ENCODE data around the gene SYNC.

- TF ChIP-seq, protein P1, sequence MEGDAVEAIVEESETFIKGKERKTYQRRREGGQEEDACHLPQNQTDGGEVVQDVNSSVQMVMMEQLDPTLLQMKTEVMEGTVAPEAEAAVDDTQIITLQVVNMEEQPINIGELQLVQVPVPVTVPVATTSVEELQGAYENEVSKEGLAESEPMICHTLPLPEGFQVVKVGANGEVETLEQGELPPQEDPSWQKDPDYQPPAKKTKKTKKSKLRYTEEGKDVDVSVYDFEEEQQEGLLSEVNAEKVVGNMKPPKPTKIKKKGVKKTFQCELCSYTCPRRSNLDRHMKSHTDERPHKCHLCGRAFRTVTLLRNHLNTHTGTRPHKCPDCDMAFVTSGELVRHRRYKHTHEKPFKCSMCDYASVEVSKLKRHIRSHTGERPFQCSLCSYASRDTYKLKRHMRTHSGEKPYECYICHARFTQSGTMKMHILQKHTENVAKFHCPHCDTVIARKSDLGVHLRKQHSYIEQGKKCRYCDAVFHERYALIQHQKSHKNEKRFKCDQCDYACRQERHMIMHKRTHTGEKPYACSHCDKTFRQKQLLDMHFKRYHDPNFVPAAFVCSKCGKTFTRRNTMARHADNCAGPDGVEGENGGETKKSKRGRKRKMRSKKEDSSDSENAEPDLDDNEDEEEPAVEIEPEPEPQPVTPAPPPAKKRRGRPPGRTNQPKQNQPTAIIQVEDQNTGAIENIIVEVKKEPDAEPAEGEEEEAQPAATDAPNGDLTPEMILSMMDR (IDR thresholded peaks at IDR 0.05) = no peak
- TF ChIP-seq POLR2A (IDR thresholded peaks at IDR 0.05) = no peak
- no peak for TF ChIP-seq EP300 (IDR thresholded peaks at IDR 0.05)
Observed at GRCh38 chr1:32693455-32694174, 9.0 kb downstream of the SYNC start.

Measured in tibial nerve (tissue), 4 donors.